ENCODE results near the gene ZNF778. TPM values are rescaled to one million over a fixed set of nuclear protein-coding genes. Genes with fewer than 3 reads are reported as not detected.

Gene ZNF778
- total and polyA plus RNA-seq, 11 donors, result 1.6 to 14.6 (median 9.2) TPM

DNA sequence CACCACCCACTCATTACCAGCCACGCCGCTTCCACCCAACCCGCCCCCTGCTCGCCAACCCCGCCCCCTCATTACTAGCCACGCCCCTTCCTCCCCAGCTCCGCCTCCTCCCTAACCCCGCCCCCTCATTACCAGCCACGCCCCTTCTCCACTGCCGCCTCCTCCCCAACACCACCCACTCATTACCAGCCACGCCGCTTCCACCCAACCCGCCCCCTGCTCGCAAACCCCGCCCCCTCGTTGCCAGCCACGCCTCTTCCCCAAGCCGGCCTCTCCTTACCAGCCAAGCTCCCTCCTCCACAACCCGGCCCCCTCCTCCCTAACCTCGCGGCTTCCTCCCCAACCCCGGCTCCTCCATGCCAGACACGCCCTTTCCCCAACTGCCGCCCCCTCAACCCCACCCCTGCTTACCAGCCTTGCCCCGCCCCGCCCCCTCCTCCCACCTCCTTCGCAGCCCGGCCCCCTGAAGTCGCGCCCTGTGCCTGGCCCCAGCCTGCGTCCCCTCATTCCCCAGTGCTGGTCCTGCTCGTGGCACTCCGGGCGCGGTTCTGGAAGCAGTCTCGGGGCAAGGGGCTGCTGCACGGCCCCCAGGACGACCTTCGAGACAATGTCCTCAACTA is 24.4 kb upstream of the ZNF778 start:
- no peaks in the 10 kb centered on the region for H3K9me3 ChIP-seq
- no peak overlapping the region for H3K27ac ChIP-seq
- no peak for TF ChIP-seq POLR2A (IDR thresholded peaks at IDR 0.05)
- TF ChIP-seq, protein P1, sequence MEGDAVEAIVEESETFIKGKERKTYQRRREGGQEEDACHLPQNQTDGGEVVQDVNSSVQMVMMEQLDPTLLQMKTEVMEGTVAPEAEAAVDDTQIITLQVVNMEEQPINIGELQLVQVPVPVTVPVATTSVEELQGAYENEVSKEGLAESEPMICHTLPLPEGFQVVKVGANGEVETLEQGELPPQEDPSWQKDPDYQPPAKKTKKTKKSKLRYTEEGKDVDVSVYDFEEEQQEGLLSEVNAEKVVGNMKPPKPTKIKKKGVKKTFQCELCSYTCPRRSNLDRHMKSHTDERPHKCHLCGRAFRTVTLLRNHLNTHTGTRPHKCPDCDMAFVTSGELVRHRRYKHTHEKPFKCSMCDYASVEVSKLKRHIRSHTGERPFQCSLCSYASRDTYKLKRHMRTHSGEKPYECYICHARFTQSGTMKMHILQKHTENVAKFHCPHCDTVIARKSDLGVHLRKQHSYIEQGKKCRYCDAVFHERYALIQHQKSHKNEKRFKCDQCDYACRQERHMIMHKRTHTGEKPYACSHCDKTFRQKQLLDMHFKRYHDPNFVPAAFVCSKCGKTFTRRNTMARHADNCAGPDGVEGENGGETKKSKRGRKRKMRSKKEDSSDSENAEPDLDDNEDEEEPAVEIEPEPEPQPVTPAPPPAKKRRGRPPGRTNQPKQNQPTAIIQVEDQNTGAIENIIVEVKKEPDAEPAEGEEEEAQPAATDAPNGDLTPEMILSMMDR (IDR thresholded peaks at IDR 0.05), result no peak
- peaks cover 0 to 7% (median 4%) of the 10 kb centered on the region in 9 donors for H3K27me3 ChIP-seq
- peak overlapping the region in 1 of 12 donors; percentile 56 for H3K4me3 ChIP-seq
- WGBS, 4 donors, result 5 to 13% (median 8%) methylated on average over 30 to 39 of the region's 39 CpGs
- H3K36me3 ChIP-seq, result no peaks in the 10 kb centered on the region
- DNase-seq (peak in 3 of 5 donors; percentile 49 to 86 (median 77)), ATAC-seq (peak; percentile 42 to 62 (median 52))
- intact Hi-C loops (cut with DNase I), result loop anchor here in 1 of 10 donors (10.0 kb wide), 1 partner anchor 378 kb away; the partner anchor contains the start of gene APRT
- peaks cover 0 to 13% (median 7%) of the 10 kb centered on the region in 12 donors for H3K4me1 ChIP-seq

DNA sequence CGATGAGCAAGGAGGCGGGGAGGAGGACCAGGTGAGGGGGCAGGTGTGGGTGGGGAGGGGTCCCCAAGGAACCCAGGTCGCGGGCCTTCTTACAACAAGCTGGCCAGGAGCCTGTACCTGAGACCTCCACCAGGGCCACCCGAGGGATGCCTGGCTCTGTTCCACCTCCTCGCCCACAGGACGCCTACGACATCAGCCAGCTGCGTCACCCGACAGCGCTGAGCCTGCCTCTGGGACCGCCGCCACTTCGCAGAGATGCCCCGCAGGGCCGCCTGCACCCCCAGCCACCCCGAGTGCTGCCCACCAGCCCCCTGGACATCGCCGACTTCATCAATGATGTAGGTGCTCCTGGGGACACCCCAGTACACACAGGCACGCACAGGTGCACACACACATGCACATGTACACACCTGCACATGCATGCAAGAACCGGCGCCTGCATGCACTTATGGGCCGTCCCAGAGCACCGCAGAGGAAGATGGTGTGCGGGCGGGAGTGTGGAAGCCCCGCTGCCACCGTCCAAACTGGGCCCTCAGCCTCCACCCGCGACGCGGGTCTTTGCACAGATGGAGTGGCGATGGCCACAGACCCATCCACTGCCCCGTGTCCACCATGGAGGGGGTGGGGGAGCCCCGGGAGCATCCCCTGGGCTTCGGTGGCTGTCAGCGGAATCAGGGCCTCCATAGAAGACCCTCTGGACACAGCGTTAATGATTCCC is 23.8 kb upstream of the ZNF778 start:
- intact Hi-C loops (cut with DNase I), result loop anchor here in 1 of 10 donors (10.0 kb wide), 1 partner anchor 379 kb away; the partner anchor contains the start of gene APRT
- 65 to 72% (median 69%) methylated on average over 34 to 38 of the region's 38 CpGs for WGBS, 4 donors

DNA sequence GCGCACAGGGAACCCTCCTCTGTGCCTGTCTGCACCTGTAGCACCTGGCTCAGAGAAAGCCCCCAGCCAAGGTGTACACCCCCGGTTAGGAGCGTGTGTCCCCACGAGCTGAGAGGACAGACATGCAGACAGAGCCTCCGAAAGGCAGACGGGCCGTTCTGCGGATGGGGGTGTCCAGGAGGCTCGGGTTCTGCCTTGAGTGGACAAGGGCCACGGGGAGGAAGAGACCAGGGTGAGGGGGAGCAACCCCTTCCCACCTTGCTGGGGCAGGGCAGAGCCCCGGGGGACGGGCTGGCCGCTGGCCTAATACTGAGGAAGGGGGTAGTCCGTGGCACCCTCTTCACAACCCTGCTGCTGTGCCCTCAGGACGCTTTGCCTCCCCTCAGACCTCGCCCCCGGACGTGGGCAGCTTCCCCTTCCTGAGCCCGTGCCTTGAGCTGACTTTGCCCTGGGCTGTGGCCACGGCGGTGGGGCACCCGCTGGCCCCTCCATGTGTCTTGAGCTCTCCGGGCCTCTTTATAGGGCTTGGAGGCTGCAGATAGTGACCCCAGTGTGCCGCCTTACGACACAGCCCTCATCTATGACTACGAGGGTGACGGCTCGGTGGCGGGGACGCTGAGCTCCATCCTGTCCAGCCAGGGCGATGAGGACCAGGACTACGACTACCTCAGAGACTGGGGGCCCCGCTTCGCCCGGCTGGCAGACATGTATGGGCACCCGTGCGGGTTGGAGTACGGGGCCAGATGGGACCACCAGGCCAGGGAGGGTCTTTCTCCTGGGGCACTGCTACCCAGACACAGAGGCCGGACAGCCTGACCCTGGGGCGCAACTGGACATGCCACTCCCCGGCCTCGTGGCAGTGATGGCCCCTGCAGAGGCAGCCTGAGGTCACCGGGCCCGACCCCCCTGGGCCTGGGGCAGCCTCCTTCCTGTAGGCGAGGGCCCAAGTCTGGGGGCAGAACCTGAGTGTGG is 22.9 kb upstream of the ZNF778 start:
- no peak for TF ChIP-seq POLR2A (IDR thresholded peaks at IDR 0.05)
- TF ChIP-seq, protein P1 (IDR thresholded peaks at IDR 0.05), result no peak
- no peak for ATAC-seq
- Histone ChIP-seq H3K27ac (no peak overlapping the region), H3K4me3 (no peak overlapping the region), H3K27me3 (peaks cover 10 to 22% (median 19%) of the 10 kb centered on the region in 9 donors), H3K9me3 (no peaks in the 10 kb centered on the region), H3K36me3 (no peaks in the 10 kb centered on the region), H3K4me1 (peaks cover 0 to 13% (median 7%) of the 10 kb centered on the region in 12 donors)
- intact Hi-C loops (cut with DNase I), result loop anchor here in 1 of 10 donors (10.0 kb wide), 1 partner anchor 380 kb away; the partner anchor contains the start of gene APRT
- peak in 3 of 5 donors; percentile 20 to 64 (median 28) for DNase-seq
- 82 to 90% (median 84%) methylated on average over 14 to 45 of the region's 45 CpGs for WGBS, 4 donors

More for the DNA sequence above, 23.8 kb upstream of the ZNF778 start:
- Histone ChIP-seq H3K36me3 (no peaks in the 10 kb centered on the region), H3K4me3 (peak overlapping the region in 1 of 12 donors; percentile 56), H3K27ac (no peak overlapping the region), H3K4me1 (peaks cover 0 to 13% (median 7%) of the 10 kb centered on the region in 12 donors), H3K9me3 (no peaks in the 10 kb centered on the region), H3K27me3 (peaks cover 1 to 14% (median 10%) of the 10 kb centered on the region in 9 donors)
- DNase-seq, result peak in 3 of 5 donors; percentile 25 to 58 (median 34)
- ATAC-seq, result no peak
- TF ChIP-seq, protein P1 (IDR thresholded peaks at IDR 0.05), result no peak
- no peak for TF ChIP-seq POLR2A (IDR thresholded peaks at IDR 0.05)
